ENCODE data around the gene RMND5B. TPM values are rescaled to one million over a fixed set of nuclear protein-coding genes. Genes with fewer than 3 reads are reported as not detected.

The RMND5B gene
- total RNA-seq, 1 donor from 2014 or later, result 38.6 TPM

Other genes starting within 250 kb of the RMND5B start
- not detected for gene PROP1, start 134.8 kb upstream of the RMND5B start, total RNA-seq
- 22.1 TPM for gene N4BP3, start 17.5 kb upstream of the RMND5B start, total RNA-seq
- 139 TPM for gene NHP2, start 22.9 kb downstream of the RMND5B start, total RNA-seq
- gene GMCL2, start 56.4 kb downstream of the RMND5B start, total RNA-seq, result not detected
- gene HNRNPAB, start 73.5 kb downstream of the RMND5B start, total RNA-seq, result 57.2 TPM
- 39.8 TPM for gene PHYKPL, start 101.8 kb downstream of the RMND5B start, total RNA-seq

Measured in tongue (tissue), 1 donor.